Fibroblast of lung (primary cell): Measurements from ENCODE around the gene TXNDC16.

Experiments used
- EZH2 ChIP-seq: IDR thresholded peaks from 2 replicates; pipeline ENCODE4 v1.5.1; 2012; ENCODE audit warnings: low read length, control low read depth, mild to moderate bottlenecking; ENCODE audit errors: missing control alignments
- TF ChIP-seq, protein P1 (sequence below), 2 donors: IDR thresholded peaks in 1 of 2; conservative IDR thresholded peaks in 1 of 2; 1 replicate in 1 of 2; 2 replicates in 1 of 2; pipeline ENCODE4 v1.5.1; 2011 to 2012; ENCODE audit warnings: low read length in 2 of 2, control low read depth in 1 of 2, inconsistent platforms in 1 of 2, low read depth in 1 of 2, mild to moderate bottlenecking in 1 of 2

DNA sequence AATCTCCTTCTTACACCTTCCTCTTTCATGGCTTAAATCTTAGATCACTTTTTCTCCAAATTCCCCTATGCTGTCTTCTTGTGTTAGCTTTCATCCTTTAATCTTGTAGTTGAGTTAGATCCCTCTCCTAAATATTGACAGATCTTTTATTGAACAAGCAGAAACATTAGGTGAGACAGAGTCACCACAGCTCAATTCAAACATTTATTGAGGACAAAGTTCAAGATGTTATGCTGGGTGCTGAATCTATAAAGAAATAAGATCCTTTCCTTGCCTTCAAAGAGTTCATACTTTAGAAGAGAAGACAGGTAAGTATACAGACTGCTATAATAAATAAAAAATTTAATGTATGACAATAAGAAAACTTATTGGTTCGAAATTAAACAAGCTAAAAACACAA lies 109.7 kb downstream of the TXNDC16 start:
- TF ChIP-seq, protein P1, sequence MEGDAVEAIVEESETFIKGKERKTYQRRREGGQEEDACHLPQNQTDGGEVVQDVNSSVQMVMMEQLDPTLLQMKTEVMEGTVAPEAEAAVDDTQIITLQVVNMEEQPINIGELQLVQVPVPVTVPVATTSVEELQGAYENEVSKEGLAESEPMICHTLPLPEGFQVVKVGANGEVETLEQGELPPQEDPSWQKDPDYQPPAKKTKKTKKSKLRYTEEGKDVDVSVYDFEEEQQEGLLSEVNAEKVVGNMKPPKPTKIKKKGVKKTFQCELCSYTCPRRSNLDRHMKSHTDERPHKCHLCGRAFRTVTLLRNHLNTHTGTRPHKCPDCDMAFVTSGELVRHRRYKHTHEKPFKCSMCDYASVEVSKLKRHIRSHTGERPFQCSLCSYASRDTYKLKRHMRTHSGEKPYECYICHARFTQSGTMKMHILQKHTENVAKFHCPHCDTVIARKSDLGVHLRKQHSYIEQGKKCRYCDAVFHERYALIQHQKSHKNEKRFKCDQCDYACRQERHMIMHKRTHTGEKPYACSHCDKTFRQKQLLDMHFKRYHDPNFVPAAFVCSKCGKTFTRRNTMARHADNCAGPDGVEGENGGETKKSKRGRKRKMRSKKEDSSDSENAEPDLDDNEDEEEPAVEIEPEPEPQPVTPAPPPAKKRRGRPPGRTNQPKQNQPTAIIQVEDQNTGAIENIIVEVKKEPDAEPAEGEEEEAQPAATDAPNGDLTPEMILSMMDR (conservative IDR thresholded peaks at IDR 0.05 in 1 of 2, IDR thresholded peaks at IDR 0.05 in 1 of 2; ENCODE audit: low read depth in 1 of 2, low read length in 2 of 2) = no peak
- TF ChIP-seq EZH2 = no peak
